GM10248 (cell line): Measurements from ENCODE around the gene FGFRL1.

Source experiments
- CTCF ChIA-PET: fragments of 300-600 bp; sonication (Branson Sonifier 250); formaldehyde crosslinking; extraction: SDS; loops from one replicate; lab custom pipeline; 2021; ENCODE audit warnings: antibody characterized with exemption; lab: Yijun Ruan, JAX
- POLR2A ChIA-PET: fragments of 350-650 bp; sonication (Branson Sonifier 250); formaldehyde crosslinking; extraction: SDS; loops from one replicate; lab custom pipeline; 2020; ENCODE audit warnings: antibody characterized with exemption; lab: Yijun Ruan, JAX
- DNase-seq: peaks from one replicate; pipeline ENCODE4 v3.0.0; 2012; ENCODE audit errors: extremely low spot score
- TF ChIP-seq, protein P1 (sequence below): IDR thresholded peaks from 2 replicates; pipeline ENCODE4 v1.5.1; 2012; ENCODE audit warnings: mild to moderate bottlenecking, low read depth; ENCODE audit errors: extremely low read depth, missing control alignments, control extremely low read depth

FGFRL1 gene

DNA sequence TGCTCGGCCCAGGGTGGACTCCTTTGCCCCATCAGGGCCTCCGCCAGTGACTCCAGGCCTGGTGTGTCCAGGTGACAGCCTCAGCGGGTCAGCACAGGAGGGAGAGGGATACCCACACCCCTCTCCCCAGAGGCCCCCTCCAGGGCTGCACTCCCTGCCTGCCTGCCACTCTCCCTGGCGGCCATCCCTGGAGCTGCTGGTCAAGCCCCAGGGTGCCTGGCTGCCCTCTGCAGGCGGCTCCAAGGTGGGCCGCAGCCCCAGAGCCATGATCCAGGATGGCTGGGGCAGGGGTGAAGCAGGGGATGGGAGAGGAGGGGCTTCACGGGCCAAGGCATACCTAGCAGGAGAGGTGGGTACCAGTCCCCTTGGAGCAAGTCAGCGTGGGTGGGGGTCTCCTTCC, 3.8 kb downstream of the FGFRL1 start:
- ChIA-PET CTCF (no interaction called here), POLR2A (no interaction called here)
- TF ChIP-seq, protein P1, sequence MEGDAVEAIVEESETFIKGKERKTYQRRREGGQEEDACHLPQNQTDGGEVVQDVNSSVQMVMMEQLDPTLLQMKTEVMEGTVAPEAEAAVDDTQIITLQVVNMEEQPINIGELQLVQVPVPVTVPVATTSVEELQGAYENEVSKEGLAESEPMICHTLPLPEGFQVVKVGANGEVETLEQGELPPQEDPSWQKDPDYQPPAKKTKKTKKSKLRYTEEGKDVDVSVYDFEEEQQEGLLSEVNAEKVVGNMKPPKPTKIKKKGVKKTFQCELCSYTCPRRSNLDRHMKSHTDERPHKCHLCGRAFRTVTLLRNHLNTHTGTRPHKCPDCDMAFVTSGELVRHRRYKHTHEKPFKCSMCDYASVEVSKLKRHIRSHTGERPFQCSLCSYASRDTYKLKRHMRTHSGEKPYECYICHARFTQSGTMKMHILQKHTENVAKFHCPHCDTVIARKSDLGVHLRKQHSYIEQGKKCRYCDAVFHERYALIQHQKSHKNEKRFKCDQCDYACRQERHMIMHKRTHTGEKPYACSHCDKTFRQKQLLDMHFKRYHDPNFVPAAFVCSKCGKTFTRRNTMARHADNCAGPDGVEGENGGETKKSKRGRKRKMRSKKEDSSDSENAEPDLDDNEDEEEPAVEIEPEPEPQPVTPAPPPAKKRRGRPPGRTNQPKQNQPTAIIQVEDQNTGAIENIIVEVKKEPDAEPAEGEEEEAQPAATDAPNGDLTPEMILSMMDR: no peak
- DNase-seq: no peak

DNA sequence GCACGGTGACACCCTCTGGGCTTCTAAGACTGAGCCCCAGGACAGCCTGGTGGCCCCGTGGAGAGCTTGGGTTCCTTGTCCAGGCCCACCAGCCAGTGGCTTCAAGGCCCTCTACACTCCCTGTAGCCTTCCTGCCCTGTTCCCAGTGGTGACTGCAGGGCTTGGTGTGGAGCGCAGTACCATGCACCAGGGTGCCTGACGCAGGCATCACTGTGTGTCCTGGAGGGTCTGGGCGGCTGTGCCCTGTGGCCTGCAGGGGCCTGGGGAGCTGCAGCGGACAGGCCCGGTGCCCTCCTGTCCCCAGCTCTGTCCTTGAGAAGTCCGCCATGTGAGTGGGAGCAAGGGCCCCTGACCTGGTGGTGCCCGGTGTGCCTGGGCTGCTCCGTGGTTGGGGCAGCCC, 4.3 kb downstream of the FGFRL1 start:
- no peak for DNase-seq
- ChIA-PET CTCF (interaction anchor here (1.4 kb wide), 1 partner anchor 28 kb away, joined by 4 read pairs; the partner anchor contains the start of gene IDUA), POLR2A (no interaction called here)
- TF ChIP-seq, protein P1: no peak

DNA sequence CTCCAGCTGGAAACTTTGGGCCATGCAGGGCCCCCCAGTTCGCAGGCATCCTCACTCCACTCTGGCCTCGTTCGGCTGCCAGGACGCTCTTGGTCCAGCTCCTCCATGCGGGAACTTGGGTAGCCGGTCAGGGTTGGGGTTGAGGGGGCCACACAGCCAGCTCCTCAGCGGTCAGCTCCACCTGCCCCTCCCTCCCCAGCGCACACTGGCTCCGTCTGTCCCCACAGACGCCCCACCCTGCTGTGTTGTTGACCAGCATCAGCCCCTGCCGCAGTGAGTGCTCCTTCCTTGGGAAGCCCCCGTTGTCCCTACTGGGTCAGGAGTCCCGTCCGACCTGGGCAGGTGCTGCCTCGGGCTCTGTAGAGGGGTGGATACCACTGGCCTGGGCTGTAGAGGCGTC, 5.8 kb downstream of the FGFRL1 start:
- TF ChIP-seq, protein P1: no peak
- POLR2A ChIA-PET: no interaction called here
- CTCF ChIA-PET: interaction anchor here (1.4 kb wide), 1 partner anchor 30 kb away, joined by 4 read pairs; the partner anchor contains the start of gene IDUA
- DNase-seq: no peak

DNA sequence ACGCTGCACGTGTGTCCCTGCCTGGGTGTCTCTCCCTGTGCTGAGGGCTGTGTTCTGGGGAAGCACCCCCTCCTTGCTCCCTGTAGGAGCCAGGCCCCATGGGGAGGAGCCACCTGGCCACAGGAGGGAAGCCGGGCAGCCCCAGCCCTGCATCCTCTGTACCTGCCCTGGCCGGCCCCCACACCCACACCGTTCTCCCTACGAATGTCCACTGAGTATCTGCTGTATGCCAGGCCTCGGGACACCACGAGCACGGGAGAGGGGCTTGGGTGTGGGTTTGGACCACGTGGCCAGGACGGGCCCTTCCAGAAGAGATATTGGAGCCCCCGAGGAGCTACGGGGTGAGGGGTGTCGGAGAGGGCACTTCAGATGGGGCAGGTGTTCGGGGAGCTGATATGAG, 6.3 kb downstream of the FGFRL1 start:
- ChIA-PET POLR2A (no interaction called here), CTCF (no interaction called here)
- no peak for DNase-seq
- TF ChIP-seq, protein P1: no peak

DNA sequence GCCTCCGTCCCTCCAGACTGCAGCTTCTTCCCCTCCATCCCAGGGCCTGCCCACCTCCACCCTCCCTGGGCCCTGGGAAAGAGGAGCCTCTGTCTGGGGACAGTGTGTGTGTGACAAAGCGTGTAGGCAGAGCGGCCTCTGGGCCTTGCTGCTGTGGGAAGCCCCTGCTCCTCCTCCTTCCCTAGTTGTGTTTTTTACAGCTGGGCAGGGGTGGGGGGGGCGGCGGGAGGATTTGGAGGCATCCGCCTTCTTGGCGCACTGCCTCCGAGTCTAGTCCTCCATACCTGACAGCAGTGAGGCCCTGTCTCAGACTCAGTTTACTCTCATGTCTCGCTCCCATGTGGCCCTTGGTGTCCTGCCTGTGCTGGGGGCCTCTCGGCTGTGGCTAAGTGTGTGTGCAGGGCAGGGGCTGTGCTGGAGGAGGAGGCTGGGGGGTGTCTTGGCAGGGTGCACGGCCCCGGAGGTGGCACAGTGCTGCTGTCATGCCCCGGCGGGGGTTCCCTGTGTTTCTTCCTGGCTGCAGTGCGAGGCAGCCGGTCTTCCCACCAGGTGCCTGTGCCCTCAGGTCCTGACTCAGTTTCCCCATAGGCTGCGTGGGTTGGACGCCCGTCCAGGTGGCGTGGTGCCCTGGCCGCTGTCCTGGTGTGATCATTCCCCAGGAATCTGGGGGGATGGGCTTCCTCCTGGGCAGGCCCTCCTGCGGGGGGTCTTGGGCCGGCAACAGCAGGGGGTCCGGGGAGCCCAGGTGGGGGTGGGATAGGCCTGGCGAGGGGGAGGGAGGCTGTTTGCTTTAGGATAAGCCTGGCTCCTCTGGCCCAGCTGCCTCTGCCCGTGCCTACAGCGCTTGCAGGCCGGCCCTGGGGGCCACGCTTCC, 7.0 kb downstream of the FGFRL1 start:
- TF ChIP-seq, protein P1: no peak
- DNase-seq: no peak
- POLR2A ChIA-PET: no interaction called here
- CTCF ChIA-PET: no interaction called here

DNA sequence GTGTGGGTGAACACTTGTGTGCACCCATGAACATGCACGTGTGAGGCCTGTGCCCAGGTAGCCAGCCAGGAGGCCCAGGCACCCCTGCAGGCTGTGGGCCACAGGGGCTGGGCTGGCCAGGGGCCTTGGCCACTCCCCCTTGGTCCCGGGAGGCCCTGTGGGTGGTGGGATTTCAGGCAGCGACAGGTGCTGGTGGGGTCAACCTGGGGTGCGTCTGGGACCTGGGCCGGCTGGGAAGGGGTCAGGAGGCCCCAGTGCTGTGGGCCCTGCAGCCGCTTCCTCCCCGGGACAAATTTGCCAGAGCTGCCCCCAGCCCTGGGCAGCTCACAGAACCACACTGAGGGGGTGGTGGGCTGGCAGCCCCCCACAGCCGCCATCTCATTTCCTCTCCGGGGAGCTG, 7.9 kb downstream of the FGFRL1 start:
- POLR2A ChIA-PET: no interaction called here
- CTCF ChIA-PET: no interaction called here
- TF ChIP-seq, protein P1: no peak
- DNase-seq: no peak
